Mesenchymal stem cell (in vitro differentiated cells and primary cell): Measurements from ENCODE around the gene PHACTR2.

Source experiments
- DNase-seq: peaks from one replicate; pipeline ENCODE4 v3.0.0-alpha.2; 2013
- H2AFZ ChIP-seq: one replicate; pipeline ENCODE4 v1.6.1; 2013; ENCODE audit warnings: low read depth, mild to moderate bottlenecking, control low read depth, inconsistent platforms, low read length, moderate library complexity
- H2AK5ac ChIP-seq: 2 replicates; pipeline ENCODE4 v1.6.1; 2013; ENCODE audit warnings: low read length, moderate library complexity, mild to moderate bottlenecking, inconsistent platforms; ENCODE audit not compliant: severe bottlenecking
- H2BK120ac ChIP-seq: one replicate; pipeline ENCODE4 v1.6.1; 2013; ENCODE audit warnings: low read depth, mild to moderate bottlenecking, inconsistent platforms, low read length, moderate library complexity
- H2BK12ac ChIP-seq, 2 experiments: one replicate each; pipeline ENCODE4 v1.6.1; 2013; ENCODE audit warnings: inconsistent platforms in 2 of 2, low read length in 2 of 2, mild to moderate bottlenecking in 2 of 2, moderate library complexity in 2 of 2, control low read depth in 1 of 2
- H2BK15ac ChIP-seq: one replicate; pipeline ENCODE4 v1.6.1; 2013; ENCODE audit warnings: mild to moderate bottlenecking, low read depth, inconsistent platforms; ENCODE audit not compliant: poor library complexity, severe bottlenecking
- H2BK5ac ChIP-seq: 2 replicates; pipeline ENCODE4 v1.6.1; 2013; ENCODE audit warnings: low read depth, mild to moderate bottlenecking, low read length, control low read depth, inconsistent platforms; ENCODE audit not compliant: poor library complexity, severe bottlenecking
- H3K14ac ChIP-seq, 2 experiments: one replicate each; pipeline ENCODE4 v1.6.1; 2013; ENCODE audit warnings: inconsistent platforms in 2 of 2, low read length in 2 of 2, control low read depth in 1 of 2, mild to moderate bottlenecking in 1 of 2, moderate library complexity in 1 of 2
- H3K18ac ChIP-seq, 2 experiments: one replicate each; pipeline ENCODE4 v1.6.1; 2013; ENCODE audit warnings: inconsistent platforms in 2 of 2, low read length in 2 of 2, control low read depth in 1 of 2, low read depth in 1 of 2, mild to moderate bottlenecking in 1 of 2
- H3K23ac ChIP-seq, 2 experiments: one replicate each; pipeline ENCODE4 v1.6.1; 2013; ENCODE audit warnings: inconsistent platforms in 2 of 2, low read length in 2 of 2, mild to moderate bottlenecking in 2 of 2, moderate library complexity in 2 of 2, control low read depth in 1 of 2
- H3K27ac ChIP-seq: 2 replicates; pipeline ENCODE4 v1.5.1; 2013; ENCODE audit warnings: mild to moderate bottlenecking, moderate library complexity, low read length, control low read depth, inconsistent platforms; ENCODE audit not compliant: poor library complexity, severe bottlenecking
- H3K27me3 ChIP-seq, 2 experiments: 2 replicates each; pipeline versions ENCODE4 v1.6.1 to v1.7.0; 2013; ENCODE audit warnings: low read length in 2 of 2, mild to moderate bottlenecking in 2 of 2, moderate library complexity in 2 of 2, control low read depth in 1 of 2, inconsistent platforms in 1 of 2; ENCODE audit not compliant: control insufficient read depth in 1 of 2, insufficient read depth in 1 of 2
- H3K36me3 ChIP-seq, 2 experiments: 2 replicates each; pipeline versions ENCODE4 v1.6.1 to v1.7.0; 2013; ENCODE audit warnings: low read length in 2 of 2, control low read depth in 1 of 2, inconsistent platforms in 1 of 2, low read depth in 1 of 2, mild to moderate bottlenecking in 1 of 2; ENCODE audit not compliant: insufficient read depth in 2 of 2, control insufficient read depth in 1 of 2
- H3K4ac ChIP-seq, 2 experiments: one replicate each; pipeline ENCODE4 v1.6.1; 2013; ENCODE audit warnings: inconsistent platforms in 2 of 2, low read length in 2 of 2, mild to moderate bottlenecking in 2 of 2, moderate library complexity in 2 of 2, control low read depth in 1 of 2, low read depth in 1 of 2
- H3K4me1 ChIP-seq: 2 replicates; pipeline ENCODE4 v1.6.1; 2013; ENCODE audit warnings: low read depth, low read length, control low read depth; ENCODE audit not compliant: control insufficient read depth, insufficient read depth
- H3K4me2 ChIP-seq: 2 replicates; pipeline ENCODE4 v1.6.1; 2013; ENCODE audit warnings: low read length, mild to moderate bottlenecking, inconsistent platforms; ENCODE audit not compliant: poor library complexity, severe bottlenecking
- H3K4me3 ChIP-seq, 2 experiments: 2 replicates each; pipeline versions ENCODE4 v1.5.1 to v1.7.0; 2013; ENCODE audit warnings: low read length in 2 of 2, mild to moderate bottlenecking in 2 of 2, control low read depth in 1 of 2, low read depth in 1 of 2; ENCODE audit not compliant: insufficient read depth in 1 of 2
- H3K79me1 ChIP-seq: replicated peaks from 2 replicates; pipeline ENCODE4 v1.6.1; 2013; ENCODE audit warnings: mild to moderate bottlenecking, control low read depth, low read length, inconsistent platforms; ENCODE audit not compliant: poor library complexity, severe bottlenecking
- H3K9ac ChIP-seq: 2 replicates; pipeline ENCODE4 v1.7.0; 2013; ENCODE audit warnings: mild to moderate bottlenecking, low read length, moderate library complexity
- H3K9me3 ChIP-seq: 2 replicates; pipeline ENCODE4 v1.7.0; 2013; ENCODE audit warnings: mild to moderate bottlenecking, low read length; ENCODE audit not compliant: control insufficient read depth
- H4K8ac ChIP-seq: one replicate; pipeline ENCODE4 v1.6.1; 2013; ENCODE audit warnings: inconsistent platforms, mild to moderate bottlenecking, low read length, moderate library complexity
- H4K91ac ChIP-seq: one replicate; pipeline ENCODE4 v1.6.1; 2013; ENCODE audit warnings: mild to moderate bottlenecking, low read length, inconsistent platforms
- WGBS: methylation state at CpG from one replicate; pipeline ENCODE4 v1.1.7; 2013; ENCODE audit warnings: mixed read lengths; 5-methylcytosine and 5-hydroxymethylcytosine counted together

PHACTR2 gene

DNA sequence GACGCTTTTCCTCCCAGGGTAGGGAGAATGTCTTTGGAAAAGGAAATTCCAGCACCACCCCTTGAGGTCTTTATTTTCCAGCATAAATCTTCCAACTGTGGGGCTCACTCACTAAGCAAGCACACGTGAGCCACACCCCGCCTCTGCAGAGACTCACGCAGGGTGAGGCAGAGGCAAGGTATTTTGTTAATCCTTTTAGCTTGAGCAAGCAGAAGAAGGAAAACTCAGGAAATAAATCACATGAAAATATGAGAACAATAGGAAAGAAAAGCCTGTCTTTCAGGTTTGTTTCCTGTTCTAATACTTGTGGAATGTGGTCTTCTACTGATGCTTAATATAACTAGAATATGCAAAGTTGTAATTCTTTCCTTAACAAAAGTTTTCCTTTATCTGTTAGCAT lies 4.1 kb upstream of the PHACTR2 start:
- Histone ChIP-seq H3K4me2 (no peak overlapping the region), H4K91ac (no peak overlapping the region), H2AK5ac (no peak overlapping the region), H3K27me3 (no peaks in the 10 kb centered on the region), H3K4me1 (peaks cover 4% of the 10 kb centered on the region), H2BK12ac (no peak overlapping the region), H2BK5ac (no peak overlapping the region), H4K8ac (no peak overlapping the region), H3K4ac (no peak overlapping the region), H3K4me3 (no peak overlapping the region), H3K9me3 (no peaks in the 10 kb centered on the region), H3K36me3 (no peaks in the 10 kb centered on the region), H3K79me1 (no peaks in the 10 kb centered on the region), H2AFZ (no peak overlapping the region), H3K27ac (peak overlapping the region; percentile 10), H2BK15ac (no peak overlapping the region), H3K18ac (no peak overlapping the region), H3K23ac (no peak overlapping the region), H3K14ac (no peak overlapping the region), H2BK120ac (no peak overlapping the region), H3K9ac (peak overlapping the region; percentile 73)
- WGBS, result 35% methylated on average over 3 of the region's 4 CpGs
- DNase-seq, result peak; percentile 72

DNA sequence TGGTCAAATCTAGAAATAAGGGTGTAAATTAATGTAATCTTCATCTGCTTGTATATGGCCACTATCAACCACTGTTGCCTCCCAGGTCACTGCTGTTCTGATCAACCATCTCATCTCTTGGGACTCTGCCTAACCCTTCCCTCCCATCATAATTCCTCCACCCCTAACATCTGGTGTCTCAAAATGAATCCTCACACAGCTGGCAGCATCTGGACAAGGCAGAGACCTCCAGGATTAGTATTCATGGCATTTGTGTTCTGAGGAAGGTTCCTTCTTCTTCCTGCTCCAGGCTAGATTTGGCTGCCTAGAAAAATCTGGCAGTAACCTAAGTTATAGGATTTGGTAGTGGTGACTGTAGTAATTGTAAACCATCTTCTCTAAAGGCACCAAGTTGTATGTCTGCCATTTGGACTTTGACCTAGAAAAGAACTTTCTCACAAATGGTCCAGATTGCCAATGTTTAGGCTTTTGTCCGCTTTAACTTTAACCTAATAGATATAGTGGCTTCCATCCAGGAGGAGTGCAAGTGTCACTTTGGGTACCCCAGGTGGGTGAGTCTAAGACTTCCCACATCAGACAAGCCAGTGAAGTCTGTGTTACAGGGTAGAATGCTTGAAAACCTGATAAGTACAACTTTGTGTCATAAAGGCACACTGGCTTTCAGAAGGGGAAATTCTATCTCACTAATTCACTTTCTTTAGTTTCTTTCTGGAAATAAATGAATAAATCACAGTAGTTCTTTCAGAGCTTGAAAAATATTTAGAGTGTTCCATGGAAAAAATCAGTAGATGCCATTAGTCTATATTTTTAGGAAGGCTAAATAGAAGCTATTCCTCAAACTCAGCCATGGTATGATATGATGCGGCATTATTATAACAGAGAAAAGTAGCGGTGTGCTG lies 3.0 kb upstream of the PHACTR2 start:
- Histone ChIP-seq H3K4me2 (no peak overlapping the region), H3K27ac (no peak overlapping the region), H2BK12ac (no peak overlapping the region), H3K4me3 (no peak overlapping the region), H3K36me3 (no peaks in the 10 kb centered on the region), H3K27me3 (no peaks in the 10 kb centered on the region), H3K9ac (peak overlapping the region; percentile 73), H3K79me1 (peaks cover 2% of the 10 kb centered on the region), H4K8ac (peak overlapping the region; percentile 15), H3K18ac (peak overlapping the region in 1 of 2 experiments; percentile 43), H2AFZ (no peak overlapping the region), H3K23ac (no peak overlapping the region), H2BK15ac (no peak overlapping the region), H3K9me3 (no peaks in the 10 kb centered on the region), H2AK5ac (no peak overlapping the region), H2BK5ac (no peak overlapping the region), H3K4ac (no peak overlapping the region), H4K91ac (no peak overlapping the region), H3K14ac (no peak overlapping the region), H3K4me1 (peaks cover 4% of the 10 kb centered on the region), H2BK120ac (no peak overlapping the region)
- DNase-seq, result peak; percentile 40
- WGBS, result 100% methylated on average over 2 of the region's 3 CpGs

DNA sequence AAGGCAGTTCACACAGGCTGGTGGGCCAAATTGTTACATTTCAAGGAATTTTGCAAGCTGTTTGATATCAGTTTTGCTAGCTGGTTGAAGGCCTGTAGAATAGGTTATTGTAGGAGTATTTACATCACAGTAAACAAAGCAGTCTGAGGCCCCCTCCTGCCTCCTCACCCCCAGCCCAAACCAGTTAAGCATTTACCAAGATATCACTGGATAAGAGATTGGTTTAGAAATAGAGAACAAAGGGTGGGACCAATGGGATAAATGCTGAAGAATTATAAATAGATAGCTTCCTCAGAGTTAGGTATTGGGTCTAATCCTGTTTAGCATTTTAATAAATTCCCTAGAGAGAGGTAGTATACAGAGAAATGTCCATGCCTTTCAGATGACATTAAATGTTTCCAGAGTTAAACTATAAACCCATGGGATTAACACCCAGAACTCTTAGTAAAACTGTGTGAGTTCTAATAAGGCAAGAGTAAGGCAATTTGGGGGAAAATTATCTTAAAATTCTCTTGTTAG lies 2.3 kb upstream of the PHACTR2 start:
- H2AK5ac ChIP-seq, result no peak overlapping the region
- H3K4me2 ChIP-seq, result no peak overlapping the region
- no peak overlapping the region for H3K4me3 ChIP-seq
- no peaks in the 10 kb centered on the region for H3K36me3 ChIP-seq
- no peak overlapping the region for H3K4ac ChIP-seq
- no peak overlapping the region for H2AFZ ChIP-seq
- H2BK12ac ChIP-seq, result no peak overlapping the region
- H3K18ac ChIP-seq, result peak overlapping the region in 1 of 2 experiments; percentile 43
- H3K27me3 ChIP-seq, result no peaks in the 10 kb centered on the region
- peaks cover 2% of the 10 kb centered on the region for H3K79me1 ChIP-seq
- H3K9me3 ChIP-seq, result no peaks in the 10 kb centered on the region
- no peak overlapping the region for H4K91ac ChIP-seq
- H3K9ac ChIP-seq, result no peak overlapping the region
- H3K27ac ChIP-seq, result no peak overlapping the region
- H2BK15ac ChIP-seq, result no peak overlapping the region
- no peak for DNase-seq
- no peak overlapping the region for H2BK5ac ChIP-seq
- peak overlapping the region; percentile 15 for H4K8ac ChIP-seq
- H3K4me1 ChIP-seq, result peaks cover 4% of the 10 kb centered on the region
- H3K23ac ChIP-seq, result no peak overlapping the region
- no peak overlapping the region for H3K14ac ChIP-seq
- no peak overlapping the region for H2BK120ac ChIP-seq

DNA sequence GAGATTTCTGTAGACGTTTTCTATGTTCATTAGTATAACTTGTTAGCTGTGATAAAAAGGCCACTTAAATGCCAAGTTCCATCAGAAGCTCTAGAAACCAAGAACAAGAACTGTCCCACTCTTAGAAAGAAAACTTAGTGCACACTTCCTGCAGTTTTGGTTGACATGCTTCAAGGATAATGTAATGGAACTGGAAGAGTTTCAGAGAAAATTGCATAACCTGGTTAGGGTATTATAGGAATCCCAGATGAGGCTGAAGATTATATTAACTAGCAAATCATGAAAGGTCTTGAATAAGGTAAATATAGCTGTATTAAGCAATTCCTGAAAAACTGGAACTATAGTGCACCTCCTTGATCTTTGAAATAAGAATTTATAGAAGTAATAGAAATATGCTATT lies 1.8 kb upstream of the PHACTR2 start:
- H3K4me2 ChIP-seq, result no peak overlapping the region
- no peak overlapping the region for H3K4ac ChIP-seq
- no peaks in the 10 kb centered on the region for H3K36me3 ChIP-seq
- no peak overlapping the region for H3K23ac ChIP-seq
- no CpG with 5 or more reads among the region's 1 CpG for WGBS
- no peak overlapping the region for H4K91ac ChIP-seq
- no peak overlapping the region for H3K14ac ChIP-seq
- H2BK5ac ChIP-seq, result no peak overlapping the region
- H3K4me1 ChIP-seq, result peaks cover 4% of the 10 kb centered on the region
- no peaks in the 10 kb centered on the region for H3K9me3 ChIP-seq
- H3K9ac ChIP-seq, result no peak overlapping the region
- H3K79me1 ChIP-seq, result peaks cover 2% of the 10 kb centered on the region
- no peak overlapping the region for H3K4me3 ChIP-seq
- peak; percentile 46 for DNase-seq
- no peak overlapping the region for H2BK15ac ChIP-seq
- no peak overlapping the region for H2BK120ac ChIP-seq
- H2BK12ac ChIP-seq, result no peak overlapping the region
- no peak overlapping the region for H4K8ac ChIP-seq
- no peak overlapping the region for H2AK5ac ChIP-seq
- peak overlapping the region; percentile 17 for H3K27ac ChIP-seq
- H2AFZ ChIP-seq, result no peak overlapping the region
- H3K18ac ChIP-seq, result no peak overlapping the region
- H3K27me3 ChIP-seq, result no peaks in the 10 kb centered on the region
